M059J (cell line): ENCODE results near the gene HELB. TPM values are rescaled to one million over a fixed set of nuclear protein-coding genes. Genes with fewer than 3 reads are reported as not detected.

Experiments
- DNase-seq: peaks from one replicate; pipeline ENCODE4 v3.0.0-alpha.2; 2012; ENCODE audit warnings: low read depth
- total RNA-seq: library from RNA; depleted of rRNA; stranded (reverse); fragments of >200 nt; shearing (Covaris generic); gene quantifications from 2 replicates; pipeline ENCODE4 v1.2.3, GENCODE V29; 2014; rRNA removed

HELB gene
- total RNA-seq, 1 experiment from 2014 or later, result 2.0 TPM

DNA sequence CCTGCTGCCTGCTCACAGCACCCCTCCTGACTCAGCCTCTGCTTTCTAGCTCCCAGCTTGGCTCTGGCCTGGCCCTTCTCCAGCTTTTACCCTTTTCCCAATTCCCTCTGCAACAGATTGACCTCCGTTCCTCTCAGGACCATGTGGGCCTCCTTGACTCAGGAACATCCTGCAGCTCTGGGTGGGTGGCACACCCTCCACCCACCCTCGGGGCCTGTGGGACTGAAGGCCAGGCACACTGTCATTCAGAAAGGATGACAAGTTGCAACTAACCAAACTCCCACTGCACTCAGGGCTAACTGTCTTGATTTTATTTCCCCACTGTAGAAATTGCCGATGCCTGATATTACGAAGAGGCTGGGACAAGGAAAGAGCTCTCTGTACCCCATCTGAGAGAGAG is 59.4 kb downstream of the HELB start:
- DNase-seq, result no peak

DNA sequence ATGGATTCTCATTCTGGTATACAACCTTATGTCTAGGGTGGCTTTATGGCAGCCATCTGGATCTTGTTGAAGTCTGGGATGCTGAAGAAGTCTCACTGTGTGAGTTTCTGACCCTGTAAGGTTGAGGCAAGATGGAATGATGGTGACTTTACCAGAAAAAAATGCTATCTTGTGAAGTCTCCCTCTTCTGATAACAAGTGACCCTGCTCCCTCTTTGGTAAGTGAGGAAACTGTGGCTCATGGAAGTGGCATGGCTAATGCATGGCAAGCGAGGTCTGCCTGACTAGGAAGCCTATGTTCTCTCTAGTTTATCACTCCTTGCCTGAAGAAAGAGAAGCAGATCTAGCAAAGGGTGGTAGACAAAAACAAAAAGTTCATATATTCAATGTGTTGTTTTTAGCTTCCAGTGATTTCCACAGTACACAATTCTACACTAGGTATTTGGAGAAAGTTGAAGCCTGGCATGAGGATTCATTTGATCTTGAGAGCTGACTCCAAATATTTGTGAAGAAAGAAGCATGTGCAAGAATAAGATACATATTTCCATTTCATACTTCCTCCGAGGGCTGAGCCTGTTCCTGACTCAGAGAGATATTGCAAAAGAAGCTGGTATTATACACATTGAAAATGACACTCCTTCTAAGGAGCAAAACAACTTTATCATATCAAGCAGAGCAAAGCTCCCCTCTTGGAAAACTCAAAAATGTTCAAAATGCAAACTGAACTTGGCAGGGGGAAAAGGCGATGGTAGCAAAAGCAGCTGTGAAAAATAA is 63.6 kb downstream of the HELB start:
- DNase-seq, result no peak

DNA sequence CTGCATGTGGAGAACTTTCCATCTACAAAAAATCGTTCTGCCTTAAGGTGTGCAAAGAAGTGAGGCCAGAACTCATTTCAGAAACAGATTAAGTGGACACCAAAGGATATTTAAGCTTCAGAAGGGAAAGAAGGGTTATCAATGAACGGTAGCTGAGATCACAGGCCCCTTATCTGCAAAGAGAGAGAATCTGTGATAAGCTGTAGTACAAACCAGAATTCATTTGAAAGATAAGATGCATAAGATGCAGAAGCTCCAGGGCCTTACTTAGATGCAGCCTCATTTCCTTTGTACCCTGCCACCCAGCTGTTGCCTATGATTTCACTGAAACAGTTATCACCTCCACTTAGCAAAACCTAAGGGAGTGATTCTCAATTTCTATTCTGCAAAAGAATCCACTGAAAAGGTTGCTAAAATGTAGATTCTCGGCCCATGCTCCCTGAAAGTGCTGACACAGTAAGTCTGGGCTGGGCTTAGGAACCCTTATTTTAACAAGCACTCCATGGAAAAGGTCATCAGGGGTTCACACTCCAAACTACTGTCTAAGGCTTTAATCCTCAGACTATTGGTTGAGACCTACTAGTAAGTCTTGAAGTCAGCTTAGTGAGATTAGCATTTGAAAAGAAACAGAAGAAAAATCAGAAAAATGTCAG is 64.8 kb downstream of the HELB start:
- DNase-seq, result no peak

DNA sequence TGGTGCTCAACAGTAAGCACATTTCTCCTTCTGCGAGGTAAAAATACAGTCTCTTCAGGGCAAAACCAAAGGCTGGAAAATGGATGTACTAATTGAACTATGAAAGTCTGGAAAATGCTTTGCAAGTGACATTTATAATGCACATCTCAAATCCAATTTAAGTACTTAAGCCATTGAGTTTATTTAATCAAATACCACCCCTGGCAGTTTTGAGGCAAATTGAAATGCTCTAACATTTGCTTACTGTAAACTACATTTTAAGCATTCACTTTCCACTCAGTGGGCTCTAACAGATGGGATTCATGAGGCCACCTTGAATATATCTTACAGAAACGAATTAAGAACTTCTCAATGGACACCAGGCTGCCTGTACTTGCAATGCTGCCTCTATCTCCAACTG is 69.7 kb downstream of the HELB start:
- DNase-seq, result no peak

DNA sequence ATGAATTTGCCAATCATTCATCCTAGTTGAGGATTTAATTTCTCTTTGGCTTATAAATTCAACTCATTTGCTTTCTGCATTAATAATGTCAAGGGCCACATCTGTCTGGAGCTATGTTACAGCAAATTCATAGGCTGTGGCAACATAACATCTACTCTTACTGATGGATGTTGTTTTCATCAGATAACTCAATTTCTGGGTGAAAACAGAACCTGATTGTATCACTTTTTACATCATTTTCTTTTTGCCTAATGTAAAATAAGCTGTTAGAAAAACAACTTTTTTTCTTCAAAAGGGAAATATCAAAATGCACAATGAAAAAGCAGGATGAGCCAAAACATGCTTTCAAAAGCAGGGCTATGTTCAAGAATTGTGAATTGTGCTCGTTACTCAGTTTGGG is 73.3 kb downstream of the HELB start:
- DNase-seq, result no peak

DNA sequence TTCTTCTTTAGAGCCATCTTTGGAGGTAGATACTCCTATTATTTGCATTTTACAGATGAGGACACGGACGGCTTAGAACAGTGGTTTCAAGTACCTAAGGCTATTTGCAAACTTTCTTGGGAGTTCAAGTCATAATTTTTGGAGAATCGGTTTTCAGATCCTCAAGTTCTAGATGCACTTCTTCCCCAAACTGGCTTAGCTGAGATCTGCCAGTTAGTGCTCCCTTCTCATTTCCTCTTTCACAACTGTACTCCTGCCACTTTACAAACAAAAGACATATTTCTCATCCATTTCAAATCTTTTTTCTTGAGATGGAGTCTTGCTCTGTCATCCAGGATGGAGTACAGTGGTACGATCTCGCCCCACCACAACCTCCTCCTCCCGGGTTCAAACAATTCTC is 77.3 kb downstream of the HELB start:
- DNase-seq, result no peak

DNA sequence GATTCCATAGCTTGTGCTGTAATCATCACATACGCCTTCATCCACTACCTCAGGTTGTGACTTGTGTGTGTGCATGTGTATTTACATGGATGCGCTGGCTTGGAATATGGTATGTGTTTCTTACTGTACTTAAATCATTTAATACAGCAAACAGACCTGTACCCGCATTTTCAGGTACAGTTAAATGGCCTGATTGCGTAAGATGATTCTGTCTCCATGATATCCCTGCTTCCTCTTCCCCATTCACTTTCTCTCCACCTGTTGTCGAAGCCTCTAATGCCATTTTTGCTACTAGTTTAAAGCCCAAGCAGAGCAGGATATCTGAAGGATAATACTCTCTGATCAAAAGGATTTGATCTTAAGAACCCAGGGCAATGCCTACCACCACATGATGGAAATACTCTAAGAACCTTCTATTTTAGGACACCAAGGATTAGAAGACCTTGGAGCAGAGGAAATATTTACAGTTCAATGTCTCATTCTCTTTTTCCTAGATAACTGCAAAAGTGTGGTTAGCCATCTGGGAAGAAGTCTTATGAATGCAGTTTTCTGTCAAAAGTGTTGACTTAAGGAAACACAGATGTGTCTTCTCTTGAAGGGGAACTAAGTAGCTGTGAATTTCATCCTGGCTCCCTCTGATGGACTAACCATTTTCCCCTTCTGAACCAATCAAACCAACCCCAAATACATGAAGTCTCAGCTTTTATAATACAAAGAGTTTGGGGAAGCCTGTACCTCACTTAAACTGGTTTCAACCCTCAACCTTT is 78.7 kb downstream of the HELB start:
- no peak for DNase-seq

DNA sequence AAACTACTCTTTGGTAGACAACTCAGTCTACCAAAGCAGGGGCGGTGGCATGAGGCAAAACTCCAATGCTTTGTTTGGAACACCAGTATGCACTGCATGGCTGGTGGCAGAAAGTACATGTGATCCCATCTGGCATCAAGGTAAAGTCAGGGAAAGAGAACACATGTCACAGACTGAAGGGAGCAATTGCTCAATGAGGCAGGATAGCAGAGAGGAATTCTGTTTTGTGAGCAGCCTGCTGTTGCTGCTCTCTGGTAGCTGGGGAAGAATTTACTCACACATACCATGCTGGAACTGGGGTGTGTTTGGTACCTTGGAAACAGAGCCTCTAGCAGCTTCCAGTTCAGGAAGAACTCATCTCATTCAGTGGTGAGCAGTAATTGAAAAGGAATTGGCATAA is 84.8 kb downstream of the HELB start:
- no peak for DNase-seq

Other genes starting within 250 kb of the HELB start
- gene LLPH, start 171.7 kb upstream of the HELB start, total RNA-seq, result 16.5 and 27.8 TPM in 2 replicates
- 153 and 177 TPM in 2 replicates for gene TMBIM4, start 132.5 kb upstream of the HELB start, total RNA-seq
- gene IRAK3, start 113.3 kb upstream of the HELB start, total RNA-seq, result 0.02 and 0.05 TPM in 2 replicates